Thoracic aorta (tissue), 2 donors: Measurements from ENCODE around the gene MEGF10. TPM values are rescaled to one million over a fixed set of nuclear protein-coding genes. Genes with fewer than 3 reads are reported as not detected.

Experiments used
- ATAC-seq: fragments of 150-250 bp; one replicate; pipeline ENCODE4 v1.8.0; 2017; ENCODE audit warnings: low read depth; ENCODE audit not compliant: insufficient number of reproducible peaks, low FRiP score
- DNase-seq: peaks from one replicate; pipeline ENCODE4 v3.0.0-alpha.2; 2020; ENCODE audit warnings: low spot score
- H3K27ac ChIP-seq, 2 donors: fragments of 200-600 bp; sonication (generic); 1 replicate in 1 of 2; 2 replicates in 1 of 2; pipeline ENCODE4 v1.5.1; 2016; ENCODE audit warnings: mild to moderate bottlenecking in 2 of 2, moderate library complexity in 2 of 2
- H3K27me3 ChIP-seq: fragments of 200-600 bp; sonication (generic); replicated peaks from 2 replicates; pipeline ENCODE4 v1.6.0; 2016; ENCODE audit warnings: mild to moderate bottlenecking; ENCODE audit not compliant: insufficient read depth
- H3K36me3 ChIP-seq: fragments of 200-600 bp; sonication (generic); one replicate; pipeline ENCODE4 v1.5.1; 2016
- H3K4me1 ChIP-seq, 2 donors: fragments of 200-600 bp; sonication (generic); 1 replicate in 1 of 2; 2 replicates in 1 of 2; pipeline versions ENCODE4 v1.5.1 to v1.6.0; 2016; ENCODE audit warnings: low read depth in 2 of 2, mild to moderate bottlenecking in 1 of 2; ENCODE audit not compliant: control insufficient read depth in 1 of 2
- H3K4me3 ChIP-seq: fragments of 200-600 bp; sonication (generic); 2 replicates; pipeline ENCODE4 v1.5.1; 2016; ENCODE audit warnings: mild to moderate bottlenecking
- H3K9me3 ChIP-seq: fragments of 200-600 bp; sonication (generic); 2 replicates; pipeline ENCODE4 v1.5.1; 2016
- CTCF ChIP-seq: fragments of 200-600 bp; sonication (generic); IDR thresholded peaks from one replicate; pipeline ENCODE4 v1.5.1; 2019; ENCODE audit warnings: antibody characterized with exemption
- total RNA-seq, 2 donors: library from RNA; depleted of rRNA; stranded (reverse); fragments of >200 nt; gene quantifications; one replicate each; pipeline versions ENCODE4 v1.1.0 to v1.2.3, GENCODE V29; 2016

Gene MEGF10
- total RNA-seq, 2 donors from 2014 or later = under 0.01 to 0.21 TPM

GRCh38 chr5:127472700-127473099 lies 182.1 kb downstream of the MEGF10 start:
- Histone ChIP-seq H3K4me3 (no peak overlapping the region), H3K27me3 (no peaks in the 10 kb centered on the region), H3K36me3 (no peaks in the 10 kb centered on the region), H3K9me3 (no peaks in the 10 kb centered on the region), H3K27ac (no peak overlapping the region), H3K4me1 (no peaks in the 10 kb centered on the region)
- no peak for TF ChIP-seq CTCF
- DNase-seq (no peak), ATAC-seq (no peak)

GRCh38 chr5:127486471-127486870 lies 195.9 kb downstream of the MEGF10 start:
- ATAC-seq (no peak), DNase-seq (no peak)
- H3K4me3 ChIP-seq = no peak overlapping the region
- no peak overlapping the region for H3K27ac ChIP-seq
- H3K9me3 ChIP-seq = no peaks in the 10 kb centered on the region
- no peaks in the 10 kb centered on the region for H3K4me1 ChIP-seq
- no peaks in the 10 kb centered on the region for H3K36me3 ChIP-seq
- H3K27me3 ChIP-seq = no peaks in the 10 kb centered on the region
- TF ChIP-seq CTCF = no peak

GRCh38 chr5:127492854-127493738 lies 202.5 kb downstream of the MEGF10 start:
- no peaks in the 10 kb centered on the region for H3K9me3 ChIP-seq
- ATAC-seq (peak; percentile 43), DNase-seq (no peak)
- no peaks in the 10 kb centered on the region for H3K4me1 ChIP-seq
- no peak overlapping the region for H3K4me3 ChIP-seq
- no peak overlapping the region for H3K27ac ChIP-seq
- no peaks in the 10 kb centered on the region for H3K36me3 ChIP-seq
- peak; percentile 61 for TF ChIP-seq CTCF
- H3K27me3 ChIP-seq = no peaks in the 10 kb centered on the region

- Histone ChIP-seq H3K27ac (no peak overlapping the region), H3K4me1 (no peaks in the 10 kb centered on the region), H3K9me3 (no peaks in the 10 kb centered on the region), H3K4me3 (no peak overlapping the region), H3K36me3 (no peaks in the 10 kb centered on the region), H3K27me3 (no peaks in the 10 kb centered on the region)
- no peak for TF ChIP-seq CTCF
- no peak for ATAC-seq
- no peak for DNase-seq
Observed at GRCh38 chr5:127498548-127498947, 208.0 kb downstream of the MEGF10 start.

- TF ChIP-seq CTCF = no peak
- Histone ChIP-seq H3K27ac (no peak overlapping the region), H3K9me3 (no peaks in the 10 kb centered on the region), H3K36me3 (no peaks in the 10 kb centered on the region), H3K4me1 (no peaks in the 10 kb centered on the region), H3K27me3 (no peaks in the 10 kb centered on the region), H3K4me3 (no peak overlapping the region)
- DNase-seq = no peak
- ATAC-seq = no peak
Observed at GRCh38 chr5:127505905-127506304, 215.3 kb downstream of the MEGF10 start.
